Suprapubic skin (tissue), 4 donors: Measurements from ENCODE around the gene CCDC178. TPM values are rescaled to one million over a fixed set of nuclear protein-coding genes. Genes with fewer than 3 reads are reported as not detected.

Source experiments
- DNase-seq, 2 donors: peaks; one replicate each; pipeline ENCODE4 v3.0.0-alpha.2; 2019; ENCODE audit warnings: low spot score in 2 of 2
- H3K27ac ChIP-seq: fragments of 200-600 bp; sonication (generic); one replicate; pipeline ENCODE4 v1.5.1; 2019
- H3K27me3 ChIP-seq: fragments of 200-600 bp; sonication (generic); one replicate; pipeline ENCODE4 v1.5.1; 2019
- H3K36me3 ChIP-seq: fragments of 200-600 bp; sonication (generic); one replicate; pipeline ENCODE4 v1.5.1; 2019
- H3K4me1 ChIP-seq: fragments of 200-600 bp; sonication (generic); one replicate; pipeline ENCODE4 v1.5.1; 2019
- H3K4me3 ChIP-seq: fragments of 200-600 bp; sonication (generic); one replicate; pipeline ENCODE4 v1.5.1; 2019; ENCODE audit warnings: mild to moderate bottlenecking
- H3K9me3 ChIP-seq: fragments of 200-600 bp; sonication (generic); one replicate; pipeline ENCODE4 v1.5.1; 2019
- EP300 ChIP-seq: sonication (generic); formaldehyde crosslinking; IDR thresholded peaks from one replicate; pipeline ENCODE4 v1.6.1; 2017; ENCODE audit warnings: antibody characterized with exemption
- POLR2A ChIP-seq, 2 donors: fragments of 450-650 bp; IDR thresholded peaks; one replicate each; pipeline ENCODE4 v1.6.1; 2017; ENCODE audit warnings: antibody characterized with exemption in 2 of 2, mild to moderate bottlenecking in 2 of 2, moderate library complexity in 2 of 2
- POLR2AphosphoS5 ChIP-seq, 3 donors: sonication (generic); formaldehyde crosslinking; IDR thresholded peaks; one replicate each; pipeline ENCODE4 v1.6.1; 2017; ENCODE audit warnings: antibody characterized with exemption in 3 of 3
- WGBS: methylation state at CpG from one replicate; pipeline ENCODE4 v1.1.5; 2018; 5-methylcytosine and 5-hydroxymethylcytosine counted together
- total RNA-seq, 4 donors: library from RNA; depleted of rRNA; stranded (reverse); fragments of >200 nt; gene quantifications; one replicate each; pipeline ENCODE4 v1.1.0, GENCODE V29; 2016
- TF ChIP-seq, protein P1 (sequence below), 2 donors: fragments of 200-600 bp in 1 of 2; fragments of 450-650 bp in 1 of 2; sonication (generic) in 1 of 2; IDR thresholded peaks; one replicate each; pipeline ENCODE4 v1.5.1; 2016 to 2019; ENCODE audit warnings: antibody characterized with exemption in 2 of 2, mild to moderate bottlenecking in 1 of 2, moderate library complexity in 1 of 2

CCDC178 gene
- total RNA-seq, 4 donors from 2014 or later = not detected

DNA sequence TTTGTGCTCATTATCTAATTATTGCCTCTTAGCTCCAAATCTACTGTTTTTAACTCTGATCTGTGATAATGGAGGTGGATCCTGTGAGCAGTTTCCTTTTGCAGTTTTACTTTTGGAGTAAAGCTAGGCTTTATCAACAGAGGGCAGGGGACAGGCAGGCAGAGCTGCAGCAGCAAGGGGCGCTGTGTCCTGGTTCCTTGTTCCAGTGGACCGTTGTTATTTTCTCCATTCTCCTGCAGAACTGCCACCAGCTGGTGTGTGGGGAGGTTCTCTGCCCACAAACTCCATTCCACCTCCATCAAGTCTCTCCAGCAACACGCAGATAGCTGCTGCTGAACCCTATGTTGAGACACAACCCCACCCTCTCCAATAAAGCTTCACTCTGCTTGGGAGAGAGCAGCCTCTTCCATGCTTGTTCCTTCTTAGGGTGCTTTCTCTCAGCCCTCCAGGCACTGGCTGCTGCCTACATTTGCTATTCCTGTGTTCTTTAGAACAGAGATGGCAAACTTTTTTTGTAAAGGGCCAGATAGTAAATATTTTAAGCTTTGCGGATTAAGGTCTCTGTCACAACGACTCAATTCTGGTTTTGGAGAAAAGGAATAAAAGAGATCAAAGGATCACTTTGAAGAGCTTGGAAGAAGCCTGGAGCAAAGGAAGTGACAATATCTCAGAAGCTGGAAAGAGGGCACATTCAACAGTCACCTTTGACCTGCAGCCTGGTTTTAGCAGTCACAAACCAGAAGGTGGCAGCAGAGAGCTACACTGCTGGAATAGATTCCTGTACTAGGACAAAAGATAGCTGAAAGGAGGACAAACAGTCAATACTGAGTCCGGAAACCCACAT is 208.8 kb downstream of the CCDC178 start:
- H3K4me3 ChIP-seq = no peak overlapping the region
- H3K4me1 ChIP-seq = no peaks in the 10 kb centered on the region
- H3K27ac ChIP-seq = no peak overlapping the region
- TF ChIP-seq, protein P1, sequence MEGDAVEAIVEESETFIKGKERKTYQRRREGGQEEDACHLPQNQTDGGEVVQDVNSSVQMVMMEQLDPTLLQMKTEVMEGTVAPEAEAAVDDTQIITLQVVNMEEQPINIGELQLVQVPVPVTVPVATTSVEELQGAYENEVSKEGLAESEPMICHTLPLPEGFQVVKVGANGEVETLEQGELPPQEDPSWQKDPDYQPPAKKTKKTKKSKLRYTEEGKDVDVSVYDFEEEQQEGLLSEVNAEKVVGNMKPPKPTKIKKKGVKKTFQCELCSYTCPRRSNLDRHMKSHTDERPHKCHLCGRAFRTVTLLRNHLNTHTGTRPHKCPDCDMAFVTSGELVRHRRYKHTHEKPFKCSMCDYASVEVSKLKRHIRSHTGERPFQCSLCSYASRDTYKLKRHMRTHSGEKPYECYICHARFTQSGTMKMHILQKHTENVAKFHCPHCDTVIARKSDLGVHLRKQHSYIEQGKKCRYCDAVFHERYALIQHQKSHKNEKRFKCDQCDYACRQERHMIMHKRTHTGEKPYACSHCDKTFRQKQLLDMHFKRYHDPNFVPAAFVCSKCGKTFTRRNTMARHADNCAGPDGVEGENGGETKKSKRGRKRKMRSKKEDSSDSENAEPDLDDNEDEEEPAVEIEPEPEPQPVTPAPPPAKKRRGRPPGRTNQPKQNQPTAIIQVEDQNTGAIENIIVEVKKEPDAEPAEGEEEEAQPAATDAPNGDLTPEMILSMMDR (IDR thresholded peaks at IDR 0.05) = peak in 1 of 2 donors; percentile 81
- no peak for TF ChIP-seq POLR2A (IDR thresholded peaks at IDR 0.05)
- DNase-seq = peak in 1 of 2 donors; percentile 55
- no peaks in the 10 kb centered on the region for H3K9me3 ChIP-seq
- no peaks in the 10 kb centered on the region for H3K36me3 ChIP-seq
- no peaks in the 10 kb centered on the region for H3K27me3 ChIP-seq
- WGBS = 62% methylated on average over 6 of the region's 6 CpGs

DNA sequence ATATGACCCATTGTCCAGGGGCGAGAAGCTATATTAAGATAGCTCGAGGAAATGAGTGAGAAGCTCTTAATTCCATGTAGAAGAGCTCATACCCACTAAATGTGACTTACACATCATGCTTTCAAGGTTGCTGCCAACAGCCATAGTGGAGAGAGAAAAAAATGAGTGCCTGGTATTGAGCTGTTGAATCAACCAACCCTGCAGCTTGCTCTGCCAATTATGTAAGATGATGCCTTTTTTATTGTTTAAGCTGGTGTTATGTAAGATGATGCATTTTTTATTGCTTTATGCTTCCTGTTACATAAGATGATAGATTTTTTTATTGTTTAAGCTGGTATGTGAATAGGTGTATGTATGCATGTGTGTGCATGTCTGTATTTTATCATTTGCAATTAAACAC is 228.2 kb downstream of the CCDC178 start:
- no peaks in the 10 kb centered on the region for H3K4me1 ChIP-seq
- no peak overlapping the region for H3K27ac ChIP-seq
- no peaks in the 10 kb centered on the region for H3K9me3 ChIP-seq
- DNase-seq = no peak
- WGBS = 59% methylated on average over 2 of the region's 2 CpGs
- no peak overlapping the region for H3K4me3 ChIP-seq
- H3K27me3 ChIP-seq = no peaks in the 10 kb centered on the region
- TF ChIP-seq, protein P1 (IDR thresholded peaks at IDR 0.05) = no peak
- TF ChIP-seq POLR2AphosphoS5 (IDR thresholded peaks at IDR 0.05) (no peak), EP300 (no peak)
- no peaks in the 10 kb centered on the region for H3K36me3 ChIP-seq

GRCh38 chr18:33210575-33211189 is 229.8 kb downstream of the CCDC178 start:
- WGBS = 22% methylated on average over 6 of the region's 6 CpGs
- Histone ChIP-seq H3K27me3 (no peaks in the 10 kb centered on the region), H3K27ac (no peak overlapping the region), H3K4me3 (no peak overlapping the region), H3K9me3 (no peaks in the 10 kb centered on the region), H3K36me3 (no peaks in the 10 kb centered on the region), H3K4me1 (no peaks in the 10 kb centered on the region)
- TF ChIP-seq, protein P1 (IDR thresholded peaks at IDR 0.05) = no peak
- TF ChIP-seq POLR2AphosphoS5 (IDR thresholded peaks at IDR 0.05) = no peak
- no peak for TF ChIP-seq EP300
- no peak for TF ChIP-seq POLR2A (IDR thresholded peaks at IDR 0.05)
- no peak for DNase-seq

DNA sequence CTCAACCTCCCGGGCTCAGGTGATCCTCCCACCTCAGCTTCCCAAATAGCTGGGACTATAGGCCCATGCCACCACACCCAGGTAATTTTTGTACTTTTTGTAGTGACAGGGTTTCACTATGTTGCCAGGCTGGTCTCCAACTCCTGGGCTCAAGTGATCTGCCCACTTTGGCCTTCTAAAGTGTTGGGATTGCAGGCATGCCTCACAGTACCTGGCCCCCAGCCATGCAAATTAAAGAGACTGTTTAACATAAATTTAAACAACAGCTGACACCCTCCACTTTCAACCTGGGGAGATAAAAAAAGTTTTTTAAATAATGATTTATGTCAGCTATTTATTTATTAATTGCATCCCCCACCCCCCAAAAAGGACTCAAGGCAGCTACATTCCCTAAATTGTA is 234.7 kb downstream of the CCDC178 start:
- 75% methylated on average over 1 of the region's 1 CpG for WGBS
- Histone ChIP-seq H3K9me3 (no peaks in the 10 kb centered on the region), H3K36me3 (no peaks in the 10 kb centered on the region), H3K4me1 (no peaks in the 10 kb centered on the region), H3K4me3 (no peak overlapping the region), H3K27me3 (no peaks in the 10 kb centered on the region), H3K27ac (no peak overlapping the region)
- no peak for TF ChIP-seq EP300
- TF ChIP-seq POLR2A (IDR thresholded peaks at IDR 0.05) = no peak
- no peak for TF ChIP-seq POLR2AphosphoS5 (IDR thresholded peaks at IDR 0.05)
- TF ChIP-seq, protein P1 (IDR thresholded peaks at IDR 0.05) = no peak
- no peak for DNase-seq

DNA sequence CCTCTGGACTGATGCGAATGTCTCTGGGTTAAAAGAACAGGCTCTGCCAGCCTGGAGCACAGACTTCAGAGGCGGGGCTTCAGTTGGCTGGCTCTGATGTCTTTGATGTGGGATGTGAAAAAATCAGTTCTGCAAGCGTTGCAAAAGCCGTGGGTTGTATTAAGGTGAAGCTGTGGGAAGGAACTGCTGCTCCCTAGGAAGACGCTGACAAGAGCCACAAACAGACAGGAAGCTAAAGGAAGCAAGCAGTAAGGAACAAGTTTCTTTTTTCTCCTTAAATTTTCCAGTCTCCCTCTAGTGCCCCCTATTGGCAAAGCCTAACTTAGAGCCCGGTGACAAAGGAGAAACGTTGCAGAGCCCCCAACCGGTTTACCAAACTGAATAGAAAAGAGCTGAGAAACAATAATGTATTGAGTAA is 239.0 kb downstream of the CCDC178 start:
- Histone ChIP-seq H3K4me1 (no peaks in the 10 kb centered on the region), H3K9me3 (no peaks in the 10 kb centered on the region), H3K4me3 (peak overlapping the region; percentile 22), H3K27me3 (no peaks in the 10 kb centered on the region), H3K27ac (no peak overlapping the region), H3K36me3 (no peaks in the 10 kb centered on the region)
- WGBS = 6% methylated on average over 8 of the region's 8 CpGs
- TF ChIP-seq, protein P1 (IDR thresholded peaks at IDR 0.05) = no peak
- TF ChIP-seq POLR2AphosphoS5 (IDR thresholded peaks at IDR 0.05) (no peak), EP300 (no peak), POLR2A (IDR thresholded peaks at IDR 0.05) (no peak)
- DNase-seq = no peak
